ENCODE results near the gene VHLL. TPM values are rescaled to one million over a fixed set of nuclear protein-coding genes. Genes with fewer than 3 reads are reported as not detected.

Gene VHLL
- total and polyA plus RNA-seq, 2 of the 13 experiments (the other 11 are each of a cell fraction or from before 2014, with no cell fraction given) = 0.24 TPM; not detected in 1

GRCh38 chr1:156338180-156338976, 39.3 kb upstream of the VHLL start, which contains the start of the genes CCT3 and TSACC (continued):
- no peak; the same call in 1 of the 2 replicates for TF ChIP-seq NFAT5 (CRISPR knock-in tag; IDR thresholded peaks at IDR 0.05)
- peak; percentile 100 for TF ChIP-seq SP2 (CRISPR knock-in tag; IDR thresholded peaks at IDR 0.05)
- peak; percentile 59 for TF ChIP-seq ZNF781 (CRISPR knock-in tag; IDR thresholded peaks at IDR 0.05; ENCODE audit: borderline replicate concordance, not compliant biosample characterization)
- TF ChIP-seq ZNF225 (CRISPR knock-in tag; IDR thresholded peaks at IDR 0.05) = no peak
- no peak for TF ChIP-seq ZNF512B (CRISPR knock-in tag; IDR thresholded peaks at IDR 0.05; ENCODE audit: borderline replicate concordance)
- TF ChIP-seq ZKSCAN5 (CRISPR knock-in tag; IDR thresholded peaks at IDR 0.05) = no peak
- TF ChIP-seq WIZ (CRISPR knock-in tag; IDR thresholded peaks at IDR 0.05) = no peak
- peak in 1 of 2 experiments; percentile 48; a peak in 1 of 4 replicates for TF ChIP-seq HMGXB4 (CRISPR knock-in tag; IDR thresholded peaks at IDR 0.05; ENCODE audit: borderline replicate concordance in 1 of 2, low read depth in 1 of 2)
- TF ChIP-seq HMG20A (CRISPR knock-in tag; IDR thresholded peaks at IDR 0.05; ENCODE audit: borderline replicate concordance) = no peak
- TF ChIP-seq ZNF282 (IDR thresholded peaks at IDR 0.05; ENCODE audit: partially characterized antibody) = no peak
- peak; percentile 72 for TF ChIP-seq MXD4 (CRISPR knock-in tag; IDR thresholded peaks at IDR 0.05)
- TF ChIP-seq JDP2 (CRISPR knock-in tag; IDR thresholded peaks at IDR 0.05; ENCODE audit: borderline replicate concordance) = no peak
- TF ChIP-seq GMEB2 (CRISPR knock-in tag; IDR thresholded peaks at IDR 0.05; ENCODE audit: low read depth) = peak; percentile 84
- no peak for TF ChIP-seq NAIF1 (CRISPR knock-in tag; IDR thresholded peaks at IDR 0.05; ENCODE audit: borderline replicate concordance)
- no peak for TF ChIP-seq ZNF513 (CRISPR knock-in tag; conservative IDR thresholded peaks at IDR 0.05)
